GM13977 (cell line): ENCODE measurements around the gene MS4A15.
"Not testable (repeated sequence)": the region's sequence is repeated elsewhere in the genome, so short reads cannot be mapped to it uniquely, and the experiment has no call there.

Experiments
- DNase-seq: peaks from one replicate; pipeline ENCODE4 v3.0.0; 2012; ENCODE audit warnings: low spot score
- in situ Hi-C: fragments of 300-500 bp; cut with MboI; formaldehyde crosslinking; loops from one replicate; pipeline ENCODE4 v1.12.0; 2022; ENCODE audit warnings: low sequenced_read_pairs, low pct_unique_long_range_greater_than_20kb, mixed read lengths, inconsistent platforms; ENCODE audit not compliant: unreplicated experiment
- TF ChIP-seq, protein P1 (sequence below): IDR thresholded peaks from 2 replicates; pipeline ENCODE4 v1.5.1; 2012; ENCODE audit warnings: mild to moderate bottlenecking, control low read depth; ENCODE audit not compliant: insufficient read depth; ENCODE audit errors: extremely low read depth, missing control alignments

MS4A15 gene, protein sequence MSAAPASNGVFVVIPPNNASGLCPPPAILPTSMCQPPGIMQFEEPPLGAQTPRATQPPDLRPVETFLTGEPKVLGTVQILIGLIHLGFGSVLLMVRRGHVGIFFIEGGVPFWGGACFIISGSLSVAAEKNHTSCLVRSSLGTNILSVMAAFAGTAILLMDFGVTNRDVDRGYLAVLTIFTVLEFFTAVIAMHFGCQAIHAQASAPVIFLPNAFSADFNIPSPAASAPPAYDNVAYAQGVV

DNA sequence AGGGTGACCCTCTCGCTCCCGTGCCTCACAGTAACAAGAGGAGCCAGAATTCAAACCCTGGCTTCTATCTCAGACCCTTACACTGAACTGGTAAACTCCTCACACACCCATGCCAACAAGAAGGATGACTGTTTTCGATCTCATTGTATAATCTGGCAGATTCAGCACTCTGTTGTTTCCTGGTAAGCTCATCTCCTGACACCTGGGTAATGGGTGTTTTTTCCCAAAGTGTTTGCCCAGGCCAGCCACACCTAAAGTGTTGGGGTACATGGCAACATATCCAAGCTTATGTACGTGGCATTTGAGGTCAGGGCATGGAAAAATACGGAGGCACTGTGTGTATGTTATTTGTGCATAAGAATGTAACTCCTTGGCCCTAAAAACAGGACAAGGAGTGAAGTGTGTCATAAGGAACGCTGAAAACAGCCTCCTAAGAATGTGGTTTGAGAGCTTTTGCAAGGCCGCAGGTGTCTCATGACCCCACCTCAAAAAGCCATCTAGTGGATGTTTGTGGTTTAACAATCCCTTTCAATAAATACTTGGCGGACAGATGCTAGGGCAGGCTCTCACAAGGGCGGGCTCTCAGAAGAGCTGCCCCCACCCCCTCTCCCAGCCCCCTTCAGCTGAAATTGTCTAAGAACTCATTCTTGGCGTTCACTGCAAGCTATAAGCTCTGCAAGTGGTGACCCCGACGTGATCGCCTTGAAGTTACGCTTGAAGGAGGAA is at the start of gene MS4A15:
TSS of gene MS4A15 (plus strand) at position 561 of the 726 bp plus-strand sequence. CDS start 6,867 bp downstream, outside the sequence.
- in situ Hi-C loops = loop anchor here (25.0 kb wide), 1 partner anchor 394 kb away; no protein-coding TSS in a partner anchor
- DNase-seq = peak; percentile 48

DNA sequence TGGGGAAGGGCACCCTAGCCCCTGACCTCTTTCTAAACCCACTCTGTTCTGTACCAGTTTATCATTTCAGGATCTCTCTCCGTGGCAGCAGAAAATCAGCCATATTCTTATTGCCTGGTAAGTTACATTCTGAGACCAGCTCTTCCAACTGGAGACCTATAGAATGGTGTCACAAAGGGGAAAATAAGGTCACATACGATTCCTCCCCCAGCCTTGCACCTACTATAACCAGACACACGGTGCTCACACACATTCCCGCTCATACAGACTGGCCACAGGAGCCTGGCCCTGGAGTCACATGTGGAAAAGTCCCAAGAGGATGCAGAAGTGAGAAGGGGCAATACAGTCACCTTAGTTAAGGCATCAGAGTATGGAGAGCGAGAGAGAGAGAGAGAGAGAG is 49.7 kb upstream of the MS4A15 start:
- in situ Hi-C loops = no loop called here
- no peak for DNase-seq
- TF ChIP-seq, protein P1, sequence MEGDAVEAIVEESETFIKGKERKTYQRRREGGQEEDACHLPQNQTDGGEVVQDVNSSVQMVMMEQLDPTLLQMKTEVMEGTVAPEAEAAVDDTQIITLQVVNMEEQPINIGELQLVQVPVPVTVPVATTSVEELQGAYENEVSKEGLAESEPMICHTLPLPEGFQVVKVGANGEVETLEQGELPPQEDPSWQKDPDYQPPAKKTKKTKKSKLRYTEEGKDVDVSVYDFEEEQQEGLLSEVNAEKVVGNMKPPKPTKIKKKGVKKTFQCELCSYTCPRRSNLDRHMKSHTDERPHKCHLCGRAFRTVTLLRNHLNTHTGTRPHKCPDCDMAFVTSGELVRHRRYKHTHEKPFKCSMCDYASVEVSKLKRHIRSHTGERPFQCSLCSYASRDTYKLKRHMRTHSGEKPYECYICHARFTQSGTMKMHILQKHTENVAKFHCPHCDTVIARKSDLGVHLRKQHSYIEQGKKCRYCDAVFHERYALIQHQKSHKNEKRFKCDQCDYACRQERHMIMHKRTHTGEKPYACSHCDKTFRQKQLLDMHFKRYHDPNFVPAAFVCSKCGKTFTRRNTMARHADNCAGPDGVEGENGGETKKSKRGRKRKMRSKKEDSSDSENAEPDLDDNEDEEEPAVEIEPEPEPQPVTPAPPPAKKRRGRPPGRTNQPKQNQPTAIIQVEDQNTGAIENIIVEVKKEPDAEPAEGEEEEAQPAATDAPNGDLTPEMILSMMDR = no peak

More for the DNA sequence above, at the start of gene MS4A15:
- TF ChIP-seq, protein P1 = peak; percentile 46

DNA sequence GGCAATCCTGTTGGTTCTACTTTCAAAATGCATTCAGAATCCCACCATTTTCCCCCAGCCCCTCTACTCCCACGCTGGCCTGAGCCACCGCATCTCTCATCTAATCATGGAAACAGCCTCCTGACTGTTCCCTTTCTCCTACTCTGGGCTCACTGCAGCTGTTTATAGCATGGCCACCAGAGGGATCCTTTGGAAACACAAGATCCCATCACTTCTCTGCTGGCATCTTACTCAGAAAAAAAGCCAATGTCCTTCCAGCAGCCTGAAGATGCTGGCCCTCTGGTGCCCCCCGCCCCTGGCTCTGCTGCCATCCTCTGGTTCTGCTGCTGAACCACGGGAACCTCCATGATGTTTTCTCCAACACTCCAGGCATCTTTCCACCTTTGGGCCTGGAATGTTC is 46.2 kb upstream of the MS4A15 start:
- TF ChIP-seq, protein P1 = no peak
- in situ Hi-C loops = no loop called here
- DNase-seq = no peak

DNA sequence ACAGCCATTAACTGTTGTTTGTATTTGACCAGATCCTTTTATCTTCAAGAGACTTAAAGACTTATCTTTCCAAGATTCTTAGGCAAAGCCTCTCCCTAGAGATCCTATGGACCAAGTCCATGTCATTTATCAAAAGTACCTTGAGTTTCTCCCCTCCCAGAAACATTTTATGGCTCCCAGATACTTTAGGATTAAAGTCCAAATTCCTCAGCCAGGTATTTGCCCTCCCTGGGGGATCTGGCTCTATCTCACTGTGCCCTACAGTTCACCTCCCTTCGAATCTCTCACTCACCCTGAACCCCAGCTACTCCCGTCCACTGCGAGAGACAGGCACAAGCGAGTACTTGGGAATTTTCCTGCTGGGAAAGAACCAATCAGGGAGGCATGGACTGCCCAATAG is 45.4 kb upstream of the MS4A15 start:
- in situ Hi-C loops = no loop called here
- TF ChIP-seq, protein P1 = no peak
- DNase-seq = no peak

DNA sequence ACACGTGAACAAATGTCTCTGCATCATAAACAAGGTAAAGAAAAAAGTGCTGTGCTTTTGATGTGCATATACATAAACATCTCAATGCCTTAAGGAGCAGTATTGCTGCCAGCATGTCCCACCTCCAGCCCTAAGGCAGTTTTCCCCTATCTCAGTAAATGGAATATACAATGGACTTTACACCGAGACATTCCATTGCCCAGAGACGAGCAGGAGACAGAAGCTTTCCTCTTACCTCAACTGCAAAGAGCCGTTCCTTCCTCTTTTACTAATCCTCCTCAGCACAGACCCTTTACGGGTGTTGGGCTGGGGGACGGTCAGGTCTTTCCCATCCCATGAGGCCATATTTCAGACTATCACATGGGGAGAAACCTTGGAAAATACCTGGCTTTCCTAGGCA is 43.2 kb upstream of the MS4A15 start:
- in situ Hi-C loops, DNase-seq: not testable (repeated sequence)

DNA sequence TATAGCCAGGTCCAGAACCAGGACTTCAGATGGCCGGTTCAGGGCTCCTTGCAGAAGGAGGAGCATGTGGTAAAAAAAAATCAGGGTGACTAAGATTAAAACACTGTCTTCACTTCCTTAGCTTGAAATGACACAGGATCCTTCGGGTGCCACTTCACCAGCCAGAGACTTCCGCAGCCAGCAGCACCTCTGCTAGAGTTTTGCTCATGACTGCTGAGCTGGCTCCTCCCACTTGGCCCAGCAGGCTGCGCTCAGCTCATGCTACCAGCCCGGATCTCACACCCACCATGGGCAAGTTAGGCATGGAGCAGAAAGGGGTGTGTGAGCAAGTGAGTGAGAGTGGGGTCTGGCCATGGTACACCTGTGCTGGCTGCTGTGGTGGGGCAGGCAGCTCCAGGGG is 38.7 kb upstream of the MS4A15 start:
- TF ChIP-seq, protein P1 = no peak
- no peak for DNase-seq
- in situ Hi-C loops = no loop called here
